DND-41 (cell line): Measurements from ENCODE around the gene AUTS2.

ENCODE experiments used
- ATAC-seq: fragments of 200-7000 bp; cut with Tn5 transposase; 3 replicates; pipeline ENCODE4 v1.9.1; 2021; ENCODE audit warnings: low read depth; ENCODE audit not compliant: insufficient read depth
- DNase-seq: peaks from one replicate; pipeline ENCODE4 v3.0.0-alpha.2; 2020
- H2AFZ ChIP-seq: 2 replicates; pipeline ENCODE4 v1.6.0; 2012; ENCODE audit warnings: low read depth, low read length
- H3K27ac ChIP-seq: 2 replicates; pipeline ENCODE4 v1.5.1; 2012; ENCODE audit warnings: low read length, inconsistent platforms
- H3K27me3 ChIP-seq: fragments of 200-600 bp; sonication (generic); 2 replicates; pipeline ENCODE4 v1.6.0; 2012; ENCODE audit warnings: low read length, mild to moderate bottlenecking, inconsistent platforms; ENCODE audit not compliant: insufficient read depth, poor library complexity
- H3K36me3 ChIP-seq: 2 replicates; pipeline ENCODE4 v1.5.1; 2012; ENCODE audit warnings: low read length, inconsistent platforms; ENCODE audit not compliant: insufficient read depth
- H3K4me1 ChIP-seq: 2 replicates; pipeline ENCODE4 v1.5.1; 2012; ENCODE audit warnings: mild to moderate bottlenecking, low read length; ENCODE audit not compliant: insufficient read depth
- H3K4me2 ChIP-seq: 2 replicates; pipeline ENCODE4 v1.6.0; 2012; ENCODE audit warnings: mild to moderate bottlenecking, moderate library complexity, low read length, inconsistent platforms; ENCODE audit not compliant: insufficient read depth
- H3K4me3 ChIP-seq, 2 experiments: fragments of 200-600 bp in 1 of 2; shearing (Covaris generic) in 1 of 2; 2 replicates each; pipeline ENCODE4 v1.5.1; 2012 to 2016; ENCODE audit warnings: inconsistent platforms in 2 of 2, low read length in 2 of 2, mild to moderate bottlenecking in 2 of 2, low read depth in 1 of 2, moderate library complexity in 1 of 2
- H3K79me2 ChIP-seq: 2 replicates; pipeline ENCODE4 v1.6.0; 2012; ENCODE audit warnings: low read length, inconsistent platforms; ENCODE audit not compliant: insufficient read depth
- H3K9ac ChIP-seq: 2 replicates; pipeline ENCODE4 v1.6.0; 2012; ENCODE audit warnings: low read depth, mild to moderate bottlenecking, inconsistent platforms, low read length, moderate library complexity
- H3K9me3 ChIP-seq: 2 replicates; pipeline ENCODE4 v1.5.1; 2012; ENCODE audit warnings: low read length, moderate library complexity, mild to moderate bottlenecking, inconsistent platforms; ENCODE audit not compliant: insufficient read depth, severe bottlenecking
- H4K20me1 ChIP-seq: 2 replicates; pipeline ENCODE4 v1.6.0; 2012; ENCODE audit warnings: low read length; ENCODE audit not compliant: insufficient read depth
- CTCF ChIP-seq: IDR thresholded peaks from 2 replicates; pipeline ENCODE4 v1.5.1; 2012; ENCODE audit warnings: borderline replicate concordance, low read length, moderate library complexity, mild to moderate bottlenecking; ENCODE audit not compliant: poor library complexity, severe bottlenecking; ENCODE audit errors: extremely low read depth
- EZH2 ChIP-seq: IDR thresholded peaks from 3 replicates; pipeline ENCODE4 v1.6.1; 2012; ENCODE audit warnings: borderline replicate concordance, low read depth, mild to moderate bottlenecking, moderate library complexity, low read length, inconsistent platforms; ENCODE audit not compliant: severe bottlenecking

AUTS2 gene

GRCh38 chr7:70762696-70763095 is 1164.4 kb downstream of the AUTS2 start:
- TF ChIP-seq CTCF (no peak), EZH2 (no peak)
- Histone ChIP-seq H3K79me2 (peaks cover 51% of the 10 kb centered on the region), H4K20me1 (peaks cover 40% of the 10 kb centered on the region), H3K4me2 (no peak overlapping the region), H3K9ac (no peak overlapping the region), H2AFZ (no peak overlapping the region), H3K4me3 (no peak overlapping the region), H3K36me3 (peaks cover 49% of the 10 kb centered on the region), H3K9me3 (no peaks in the 10 kb centered on the region), H3K27me3 (no peaks in the 10 kb centered on the region), H3K4me1 (no peaks in the 10 kb centered on the region), H3K27ac (no peak overlapping the region)
- no peak for DNase-seq
- no peak for ATAC-seq

- H3K79me2 ChIP-seq: peaks cover 37% of the 10 kb centered on the region
- peaks cover 34% of the 10 kb centered on the region for H4K20me1 ChIP-seq
- H3K9ac ChIP-seq: no peak overlapping the region
- DNase-seq (no peak), ATAC-seq (no peak)
- no peak overlapping the region for H2AFZ ChIP-seq
- no peak overlapping the region for H3K4me2 ChIP-seq
- H3K27me3 ChIP-seq: no peaks in the 10 kb centered on the region
- no peaks in the 10 kb centered on the region for H3K4me1 ChIP-seq
- TF ChIP-seq CTCF (no peak), EZH2 (no peak)
- no peak overlapping the region for H3K4me3 ChIP-seq
- peaks cover 63% of the 10 kb centered on the region for H3K36me3 ChIP-seq
- no peaks in the 10 kb centered on the region for H3K9me3 ChIP-seq
- no peak overlapping the region for H3K27ac ChIP-seq
These were observed 1165.9 kb downstream of the AUTS2 start for GRCh38 chr7:70763961-70764691.

- Histone ChIP-seq H4K20me1 (peaks cover 28% of the 10 kb centered on the region), H3K4me3 (no peak overlapping the region), H3K9me3 (no peaks in the 10 kb centered on the region), H3K36me3 (peaks cover 69% of the 10 kb centered on the region), H3K9ac (no peak overlapping the region), H3K4me1 (no peaks in the 10 kb centered on the region), H3K4me2 (no peak overlapping the region), H3K79me2 (peaks cover 31% of the 10 kb centered on the region), H3K27ac (no peak overlapping the region), H2AFZ (no peak overlapping the region), H3K27me3 (no peaks in the 10 kb centered on the region)
- no peak for ATAC-seq
- no peak for DNase-seq
- TF ChIP-seq EZH2 (no peak), CTCF (no peak)
These were observed 1166.5 kb downstream of the AUTS2 start for GRCh38 chr7:70764701-70765208.
